Epithelial cell of proximal tubule (primary cell): ENCODE data around the gene INTS7. TPM values are rescaled to one million over a fixed set of nuclear protein-coding genes. Genes with fewer than 3 reads are reported as not detected.

Experiments used
- DNase-seq: peaks from one replicate; pipeline ENCODE4 v3.0.0-alpha.2; 2011; ENCODE audit warnings: low read depth
- H3K4me3 ChIP-seq: 2 replicates; pipeline ENCODE4 v1.5.1; 2011; ENCODE audit warnings: low read depth, mild to moderate bottlenecking, low read length
- total RNA-seq: library from RNA; depleted of rRNA; stranded (reverse); fragments of >200 nt; gene quantifications from 2 replicates; pipeline ENCODE4 v1.2.3, GENCODE V29; 2015
- TF ChIP-seq, protein P1 (sequence below): conservative IDR thresholded peaks from 2 replicates; pipeline ENCODE4 v1.5.1; 2012; ENCODE audit warnings: low read depth, mild to moderate bottlenecking, low read length

The INTS7 gene
- total RNA-seq, 1 donor from 2014 or later: 17.8 TPM

GRCh38 chr1:212021563-212021962 lies 13.8 kb downstream of the INTS7 start:
- DNase-seq: no peak
- TF ChIP-seq, protein P1, sequence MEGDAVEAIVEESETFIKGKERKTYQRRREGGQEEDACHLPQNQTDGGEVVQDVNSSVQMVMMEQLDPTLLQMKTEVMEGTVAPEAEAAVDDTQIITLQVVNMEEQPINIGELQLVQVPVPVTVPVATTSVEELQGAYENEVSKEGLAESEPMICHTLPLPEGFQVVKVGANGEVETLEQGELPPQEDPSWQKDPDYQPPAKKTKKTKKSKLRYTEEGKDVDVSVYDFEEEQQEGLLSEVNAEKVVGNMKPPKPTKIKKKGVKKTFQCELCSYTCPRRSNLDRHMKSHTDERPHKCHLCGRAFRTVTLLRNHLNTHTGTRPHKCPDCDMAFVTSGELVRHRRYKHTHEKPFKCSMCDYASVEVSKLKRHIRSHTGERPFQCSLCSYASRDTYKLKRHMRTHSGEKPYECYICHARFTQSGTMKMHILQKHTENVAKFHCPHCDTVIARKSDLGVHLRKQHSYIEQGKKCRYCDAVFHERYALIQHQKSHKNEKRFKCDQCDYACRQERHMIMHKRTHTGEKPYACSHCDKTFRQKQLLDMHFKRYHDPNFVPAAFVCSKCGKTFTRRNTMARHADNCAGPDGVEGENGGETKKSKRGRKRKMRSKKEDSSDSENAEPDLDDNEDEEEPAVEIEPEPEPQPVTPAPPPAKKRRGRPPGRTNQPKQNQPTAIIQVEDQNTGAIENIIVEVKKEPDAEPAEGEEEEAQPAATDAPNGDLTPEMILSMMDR: no peak

GRCh38 chr1:212020975-212021374 lies 14.4 kb downstream of the INTS7 start:
- no peak for DNase-seq
- TF ChIP-seq, protein P1: no peak

More at GRCh38 chr1:212021563-212021962, 13.8 kb downstream of the INTS7 start:
- H3K4me3 ChIP-seq: no peak overlapping the region

DNA sequence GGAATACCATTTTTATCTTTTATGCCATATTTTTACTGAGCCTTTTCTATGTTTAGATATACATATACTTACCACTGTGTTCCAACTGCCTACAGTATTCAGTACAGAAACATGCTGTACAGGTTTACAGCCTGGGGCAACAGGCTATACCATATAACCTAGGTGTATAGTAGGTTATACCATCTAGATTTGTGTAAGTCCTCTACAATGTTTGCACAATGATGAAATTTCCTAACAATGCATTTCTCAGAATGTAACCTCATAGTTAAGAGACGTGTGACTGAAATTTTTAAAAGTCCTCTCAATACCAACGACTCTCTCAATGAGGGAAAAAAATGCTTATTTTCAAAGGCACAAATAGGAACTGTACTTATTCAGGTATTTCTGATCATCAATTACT lies 21.7 kb downstream of the INTS7 start:
- TF ChIP-seq, protein P1: no peak
- DNase-seq: no peak
- H3K4me3 ChIP-seq: no peak overlapping the region

More at GRCh38 chr1:212020975-212021374, 14.4 kb downstream of the INTS7 start:
- no peak overlapping the region for H3K4me3 ChIP-seq

DNA sequence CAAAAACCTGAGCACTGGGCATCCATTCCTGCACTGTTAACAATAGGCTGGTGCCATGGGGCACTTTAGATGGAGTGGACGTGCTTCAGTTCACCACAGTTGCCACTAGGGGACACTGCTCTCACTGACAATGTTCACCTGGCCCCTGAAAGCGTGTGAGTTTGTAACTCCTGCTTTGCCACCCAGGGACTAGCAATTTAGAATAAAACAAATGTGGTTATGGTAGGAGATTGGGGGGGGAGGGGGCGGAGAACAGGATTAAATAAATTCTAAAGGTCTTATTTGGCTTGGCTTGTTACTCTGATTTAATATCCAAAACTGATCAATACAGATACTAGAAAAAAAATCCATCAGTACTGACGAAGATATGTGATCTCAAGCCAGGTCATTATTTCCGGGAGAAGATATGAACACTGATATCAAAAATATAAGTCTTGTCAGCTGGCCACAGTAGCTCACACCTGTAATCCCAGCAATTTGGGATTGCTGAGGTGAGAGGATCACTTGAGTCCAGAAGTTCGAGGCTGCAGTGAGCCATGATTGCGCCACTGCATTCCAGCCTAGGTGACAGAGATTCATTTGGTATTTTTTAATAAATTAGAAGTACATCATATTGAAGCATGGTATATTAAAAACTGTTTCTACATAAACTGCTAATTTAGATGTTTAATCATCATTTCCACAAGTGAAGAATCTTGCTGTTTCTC lies 23.2 kb downstream of the INTS7 start:
- no peak overlapping the region for H3K4me3 ChIP-seq
- TF ChIP-seq, protein P1: peak; percentile 99
- DNase-seq: no peak

DNA sequence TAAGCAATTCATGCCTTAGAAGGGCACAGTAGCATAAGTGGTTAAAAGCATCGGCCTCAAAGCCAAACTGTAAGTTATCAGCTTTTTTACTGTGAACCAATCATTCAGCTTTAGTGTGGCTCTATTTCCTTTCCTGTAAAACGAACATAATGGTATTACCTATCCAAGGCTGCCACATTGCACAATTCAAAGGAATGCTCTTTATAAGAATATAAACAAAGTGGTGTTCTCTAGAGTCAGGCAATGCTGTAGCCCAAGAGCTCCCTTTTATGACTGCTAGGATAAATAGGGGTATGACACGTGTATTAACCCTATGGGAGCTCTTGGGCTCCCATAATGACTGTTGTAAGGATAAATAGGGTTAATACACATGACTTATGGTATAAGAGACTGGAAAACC lies 25.4 kb downstream of the INTS7 start:
- no peak overlapping the region for H3K4me3 ChIP-seq
- no peak for DNase-seq
- TF ChIP-seq, protein P1: no peak

- H3K4me3 ChIP-seq: no peak overlapping the region
- TF ChIP-seq, protein P1: no peak
- no peak for DNase-seq
Measured at GRCh38 chr1:212009561-212009960, 25.8 kb downstream of the INTS7 start.

- TF ChIP-seq, protein P1: no peak
- H3K4me3 ChIP-seq: no peak overlapping the region
- no peak for DNase-seq
Measured at GRCh38 chr1:212007886-212008285, 27.5 kb downstream of the INTS7 start.
